SK-N-SH (cell line): ENCODE data around the gene CDH24. TPM values are rescaled to one million over a fixed set of nuclear protein-coding genes. Genes with fewer than 3 reads are reported as not detected.

Experiments used
- CTCF ChIA-PET: fragments of 300-600, 350-600 bp; formaldehyde crosslinking; extraction: SDS; loops from one replicate; lab custom pipeline; 2021; lab: Yijun Ruan, JAX
- POLR2A ChIA-PET: fragments of 350-600 bp; sonication (Branson Sonifier 250); formaldehyde crosslinking; extraction: SDS; loops from one replicate; lab custom pipeline; 2020; ENCODE audit warnings: antibody characterized with exemption, inconsistent platforms; lab: Yijun Ruan, JAX
- DNase-seq: peaks from one replicate; pipeline ENCODE4 v3.0.0; 2012
- H2AFZ ChIP-seq: fragments of 200-600 bp; sonication (generic); 2 replicates; pipeline ENCODE4 v1.8.1; 2016; ENCODE audit warnings: antibody characterized with exemption, mild to moderate bottlenecking, low read depth
- H3F3A ChIP-seq: fragments of 200-600 bp; sonication (generic); replicated peaks from 2 replicates; pipeline ENCODE3; 2016; ENCODE audit warnings: antibody characterized with exemption, mild to moderate bottlenecking; ENCODE audit not compliant: insufficient read depth
- H3K27ac ChIP-seq, 2 experiments: fragments of 200-500 bp in 1 of 2; fragments of 200-600 bp in 1 of 2; sonication (Bioruptor generic) in 1 of 2; sonication (generic), shearing (Covaris generic) in 1 of 2; 2 replicates each; pipeline versions ENCODE4 v1.5.1 to v1.6.1; 2014 to 2016; ENCODE audit warnings: low read depth in 2 of 2, inconsistent platforms in 1 of 2, low read length in 1 of 2, mild to moderate bottlenecking in 1 of 2, mixed read lengths in 1 of 2
- H3K27me3 ChIP-seq: fragments of 200-600 bp; sonication (generic), shearing (Covaris generic); 2 replicates; pipeline ENCODE4 v1.6.1; 2016; ENCODE audit warnings: mixed run types; ENCODE audit not compliant: insufficient read depth
- H3K36me3 ChIP-seq, 2 experiments: fragments of 200-500 bp in 1 of 2; fragments of 200-600 bp in 1 of 2; sonication (Bioruptor generic) in 1 of 2; sonication (generic) in 1 of 2; replicated peaks in 1 of 2; 2 replicates each; pipeline versions ENCODE3 to v1.5.1; 2014 to 2016; ENCODE audit warnings: low read length in 1 of 2, mild to moderate bottlenecking in 1 of 2; ENCODE audit not compliant: insufficient read depth in 2 of 2, control insufficient read depth in 1 of 2
- H3K4me1 ChIP-seq, 2 experiments: fragments of 200-500 bp in 1 of 2; fragments of 200-600 bp in 1 of 2; sonication (Bioruptor generic) in 1 of 2; sonication (generic), shearing (Covaris generic) in 1 of 2; 2 replicates each; pipeline versions ENCODE4 v1.5.1 to v1.6.1; 2014 to 2016; ENCODE audit warnings: low read depth in 1 of 2, low read length in 1 of 2, mixed run types in 1 of 2; ENCODE audit not compliant: insufficient read depth in 2 of 2, control insufficient read depth in 1 of 2
- H3K4me2 ChIP-seq: fragments of 200-600 bp; sonication (generic), shearing (Covaris generic); 2 replicates; pipeline ENCODE4 v1.6.1; 2017; ENCODE audit warnings: mixed run types
- H3K4me3 ChIP-seq, 2 experiments: fragments of 200-500 bp in 1 of 2; fragments of 200-600 bp in 1 of 2; sonication (Bioruptor generic) in 1 of 2; sonication (generic), shearing (Covaris generic) in 1 of 2; 2 replicates each; pipeline versions ENCODE4 v1.5.1 to v1.8.1; 2014 to 2016; ENCODE audit warnings: low read depth in 2 of 2, inconsistent platforms in 1 of 2, low read length in 1 of 2, mild to moderate bottlenecking in 1 of 2, mixed read lengths in 1 of 2, moderate library complexity in 1 of 2
- H3K79me2 ChIP-seq: fragments of 200-600 bp; sonication (generic); 2 replicates; pipeline ENCODE4 v1.8.1; 2017; ENCODE audit warnings: mild to moderate bottlenecking; ENCODE audit not compliant: insufficient read depth
- H3K9ac ChIP-seq: fragments of 200-600 bp; sonication (generic); 2 replicates; pipeline ENCODE4 v1.6.1; 2017; ENCODE audit warnings: mixed run types
- H3K9me2 ChIP-seq: fragments of 200-600 bp; sonication (generic); 2 replicates; pipeline ENCODE4 v1.6.1; 2017; ENCODE audit warnings: mixed run types
- H3K9me3 ChIP-seq: fragments of 200-600 bp; sonication (generic); 2 replicates; pipeline ENCODE4 v1.6.1; 2017; ENCODE audit warnings: mixed run types, mild to moderate bottlenecking, moderate library complexity
- H4K20me1 ChIP-seq: fragments of 200-600 bp; sonication (generic); 2 replicates; pipeline ENCODE4 v1.6.1; 2017; ENCODE audit warnings: mild to moderate bottlenecking, mixed run types; ENCODE audit not compliant: insufficient read depth
- ELF1 ChIP-seq: IDR thresholded peaks from 2 replicates; pipeline ENCODE4 v1.4.0; 2012
- EZH2phosphoT487 ChIP-seq: fragments of 200-600 bp; sonication (generic); IDR thresholded peaks from 2 replicates; pipeline ENCODE4 v1.6.1; 2017; ENCODE audit warnings: low read depth, mixed run types, mild to moderate bottlenecking, antibody characterized with exemption, moderate library complexity, borderline replicate concordance
- FOXJ3 ChIP-seq: sonication (generic); formaldehyde crosslinking; IDR thresholded peaks from 2 replicates; pipeline ENCODE4 v1.5.1; 2020; ENCODE audit warnings: mild to moderate bottlenecking, missing genetic modification reagents
- IRF3 ChIP-seq: fragments of 150-350 bp; IDR thresholded peaks from 2 replicates; pipeline ENCODE4 v1.6.1; 2016; ENCODE audit warnings: mild to moderate bottlenecking, low read depth, low read length
- JUND ChIP-seq: IDR thresholded peaks from 2 replicates; pipeline ENCODE4 v1.4.0; 2012
- RCOR1 ChIP-seq: fragments of 150-350 bp; IDR thresholded peaks from 2 replicates; pipeline ENCODE4 v1.6.1; 2017; ENCODE audit warnings: antibody characterized with exemption, low read length
- RFX5 ChIP-seq: IDR thresholded peaks from 2 replicates; pipeline ENCODE4 v1.6.1; 2012; ENCODE audit warnings: mild to moderate bottlenecking, improper control_type of control experiment, low read length
- SIN3A ChIP-seq: IDR thresholded peaks from 2 replicates; pipeline ENCODE4 v1.6.1; 2012; ENCODE audit warnings: low read depth, mild to moderate bottlenecking, low read length, moderate library complexity, borderline replicate concordance
- SMC3 ChIP-seq: IDR thresholded peaks from 2 replicates; pipeline ENCODE4 v1.6.1; 2012; ENCODE audit warnings: low read depth, low read length, improper control_type of control experiment
- TCF12 ChIP-seq: IDR thresholded peaks from 2 replicates; pipeline ENCODE4 v1.4.0; 2012
- YY1 ChIP-seq: IDR thresholded peaks from 2 replicates; pipeline ENCODE4 v1.4.0; 2012; ENCODE audit warnings: low read depth, mild to moderate bottlenecking
- ZBTB33 ChIP-seq: IDR thresholded peaks from 2 replicates; pipeline ENCODE4 v1.4.0; 2012; ENCODE audit warnings: low read depth, borderline replicate concordance
- WGBS: methylation state at CpG from one replicate; pipeline ENCODE4 v1.1.6; 2017; ENCODE audit warnings: low lambda C conversion rate; 5-methylcytosine and 5-hydroxymethylcytosine counted together
- polyA plus RNA-seq, 3 experiments: library from polyadenylated mRNA; depleted of rRNA; stranded (reverse); fragments of >200 nt; gene quantifications; 2 replicates each; pipeline ENCODE4 v1.2.3, GENCODE V29; 2012
- TF ChIP-seq, protein P1 (sequence below): IDR thresholded peaks from 2 replicates; pipeline ENCODE4 v1.4.0; 2012; ENCODE audit warnings: low read depth
- TF ChIP-seq, protein P2 (sequence below): IDR thresholded peaks from 2 replicates; pipeline ENCODE4 v1.6.1; 2012; ENCODE audit warnings: mild to moderate bottlenecking, low read depth, low read length, moderate library complexity

CDH24 gene
- polyA plus RNA-seq, 1 of the 3 experiments (the other 2 are of a cell fraction), result 30.8 TPM

GRCh38 chr14:23044840-23045239 lies 12.5 kb downstream of the CDH24 start:
- peaks cover 11% of the 10 kb centered on the region for H3F3A ChIP-seq
- DNase-seq, result no peak
- ChIA-PET CTCF (interaction anchor here (1.4 to 33.1 kb wide), 4 partner anchors 10 to 57 kb away, joined by 4 to 1566 read pairs (median 15); partner anchors contain the start of genes AJUBA and CDH24), POLR2A (interaction anchor here (1.1 to 1.5 kb wide), 2 partner anchors 21 to 38 kb away, joined by 3 to 5 read pairs; no protein-coding TSS in a partner anchor)
- no peaks in the 10 kb centered on the region for H4K20me1 ChIP-seq
- H3K27me3 ChIP-seq, result no peaks in the 10 kb centered on the region
- TF ChIP-seq TCF12 (no peak), RCOR1 (no peak), ZBTB33 (no peak), SMC3 (no peak), JUND (no peak), FOXJ3 (CRISPR knock-in tag) (no peak)
- TF ChIP-seq, protein P1, sequence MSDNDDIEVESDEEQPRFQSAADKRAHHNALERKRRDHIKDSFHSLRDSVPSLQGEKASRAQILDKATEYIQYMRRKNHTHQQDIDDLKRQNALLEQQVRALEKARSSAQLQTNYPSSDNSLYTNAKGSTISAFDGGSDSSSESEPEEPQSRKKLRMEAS, result no peak
- TF ChIP-seq, protein P2, sequence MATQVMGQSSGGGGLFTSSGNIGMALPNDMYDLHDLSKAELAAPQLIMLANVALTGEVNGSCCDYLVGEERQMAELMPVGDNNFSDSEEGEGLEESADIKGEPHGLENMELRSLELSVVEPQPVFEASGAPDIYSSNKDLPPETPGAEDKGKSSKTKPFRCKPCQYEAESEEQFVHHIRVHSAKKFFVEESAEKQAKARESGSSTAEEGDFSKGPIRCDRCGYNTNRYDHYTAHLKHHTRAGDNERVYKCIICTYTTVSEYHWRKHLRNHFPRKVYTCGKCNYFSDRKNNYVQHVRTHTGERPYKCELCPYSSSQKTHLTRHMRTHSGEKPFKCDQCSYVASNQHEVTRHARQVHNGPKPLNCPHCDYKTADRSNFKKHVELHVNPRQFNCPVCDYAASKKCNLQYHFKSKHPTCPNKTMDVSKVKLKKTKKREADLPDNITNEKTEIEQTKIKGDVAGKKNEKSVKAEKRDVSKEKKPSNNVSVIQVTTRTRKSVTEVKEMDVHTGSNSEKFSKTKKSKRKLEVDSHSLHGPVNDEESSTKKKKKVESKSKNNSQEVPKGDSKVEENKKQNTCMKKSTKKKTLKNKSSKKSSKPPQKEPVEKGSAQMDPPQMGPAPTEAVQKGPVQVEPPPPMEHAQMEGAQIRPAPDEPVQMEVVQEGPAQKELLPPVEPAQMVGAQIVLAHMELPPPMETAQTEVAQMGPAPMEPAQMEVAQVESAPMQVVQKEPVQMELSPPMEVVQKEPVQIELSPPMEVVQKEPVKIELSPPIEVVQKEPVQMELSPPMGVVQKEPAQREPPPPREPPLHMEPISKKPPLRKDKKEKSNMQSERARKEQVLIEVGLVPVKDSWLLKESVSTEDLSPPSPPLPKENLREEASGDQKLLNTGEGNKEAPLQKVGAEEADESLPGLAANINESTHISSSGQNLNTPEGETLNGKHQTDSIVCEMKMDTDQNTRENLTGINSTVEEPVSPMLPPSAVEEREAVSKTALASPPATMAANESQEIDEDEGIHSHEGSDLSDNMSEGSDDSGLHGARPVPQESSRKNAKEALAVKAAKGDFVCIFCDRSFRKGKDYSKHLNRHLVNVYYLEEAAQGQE, result no peak
- no peak overlapping the region for H3K27ac ChIP-seq
- peaks cover 0 to 2% of the 10 kb centered on the region in 2 experiments for H3K36me3 ChIP-seq
- no peaks in the 10 kb centered on the region for H3K9me3 ChIP-seq
- H3K9ac ChIP-seq, result no peak overlapping the region
- peaks cover 0 to 11% of the 10 kb centered on the region in 2 experiments; a peak in 1 of 4 replicates for H3K4me1 ChIP-seq
- no peak overlapping the region for H3K4me3 ChIP-seq
- H2AFZ ChIP-seq, result no peak overlapping the region
- H3K9me2 ChIP-seq, result no peaks in the 10 kb centered on the region
- WGBS, result 93% methylated on average over 8 of the region's 8 CpGs
- no peaks in the 10 kb centered on the region for H3K79me2 ChIP-seq
- H3K4me2 ChIP-seq, result no peak overlapping the region

- DNase-seq, result peak; percentile 58
- Histone ChIP-seq H3K4me2 (no peak overlapping the region), H3K27ac (peak overlapping the region in 1 of 2 experiments; percentile 35; a peak in 1 of 4 replicates), H3K79me2 (no peaks in the 10 kb centered on the region), H3K36me3 (no peaks in the 10 kb centered on the region), H3K27me3 (no peaks in the 10 kb centered on the region), H3K9ac (no peak overlapping the region), H4K20me1 (no peaks in the 10 kb centered on the region), H2AFZ (no peak overlapping the region), H3K9me3 (no peaks in the 10 kb centered on the region), H3K9me2 (no peaks in the 10 kb centered on the region), H3K4me1 (peaks cover 0 to 11% of the 10 kb centered on the region in 2 experiments; a peak in 1 of 4 replicates), H3K4me3 (no peak overlapping the region), H3F3A (peaks cover 11% of the 10 kb centered on the region)
- ChIA-PET POLR2A (interaction anchor here (1.1 to 1.5 kb wide), 2 partner anchors 20 to 37 kb away, joined by 3 to 5 read pairs; no protein-coding TSS in a partner anchor), CTCF (interaction anchor here (1.4 to 33.1 kb wide), 4 partner anchors 11 to 56 kb away, joined by 3 to 1566 read pairs (median 12); partner anchors contain the start of genes AJUBA and CDH24)
- 74% methylated on average over 3 of the region's 3 CpGs for WGBS
- TF ChIP-seq, protein P1, result no peak
- TF ChIP-seq, protein P2, result no peak
- TF ChIP-seq FOXJ3 (CRISPR knock-in tag) (no peak), ELF1 (no peak), EZH2phosphoT487 (no peak), SIN3A (no peak), IRF3 (no peak), RFX5 (no peak), YY1 (no peak)
These were observed 13.6 kb downstream of the CDH24 start for GRCh38 chr14:23043754-23044153.
